ENCODE measurements around the gene C16orf89. TPM values are rescaled to one million over a fixed set of nuclear protein-coding genes. Genes with fewer than 3 reads are reported as not detected.

C16orf89 gene
- total and polyA plus RNA-seq, 2 experiments from 2014 or later: 2.8 to 4.4 TPM

DNA sequence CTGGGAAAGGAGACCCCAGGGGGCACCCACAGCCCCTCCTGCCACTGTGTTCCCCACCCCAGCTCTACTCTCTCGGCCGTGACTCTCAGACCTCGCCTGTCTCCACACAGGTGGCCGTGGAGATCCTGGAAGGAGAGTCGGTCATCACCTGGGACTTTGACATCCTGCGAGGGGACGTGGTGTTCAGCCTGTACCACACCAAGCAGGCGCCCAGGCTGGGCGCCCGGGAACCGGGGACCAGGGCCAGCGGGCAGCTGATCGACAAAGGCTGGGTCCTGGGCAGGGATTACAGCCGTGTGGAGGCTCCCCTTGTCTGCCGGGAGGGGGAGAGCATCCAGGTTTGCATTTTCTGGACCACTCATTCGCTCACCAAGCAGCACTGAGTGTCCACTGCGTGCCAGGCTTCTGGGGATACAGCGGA lies 57.4 kb downstream of the C16orf89 start (continued):
- TF ChIP-seq ZNF462 (CRISPR knock-in tag; IDR thresholded peaks at IDR 0.05) (no peak), ZNF114 (CRISPR knock-in tag; IDR thresholded peaks at IDR 0.05) (no peak), NANOG (IDR thresholded peaks at IDR 0.05; ENCODE audit: borderline replicate concordance) (no peak), REST (IDR thresholded peaks at IDR 0.05; ENCODE audit: unreplicated experiment) (no peak)

- no peaks in the 10 kb centered on the region; the same call in 2 of the 3 replicates for H3K9me3 Mint-ChIP-seq
- Histone ChIP-seq H3K4me2 (no peak overlapping the region), H3K4me1 (ENCODE audit: insufficient read depth) (no peaks in the 10 kb centered on the region), H3K79me2 (replicated peaks; ENCODE audit: insufficient read depth) (no peaks in the 10 kb centered on the region), H2AFZ (no peak overlapping the region), H3K4me3 (no peak overlapping the region), H3K36me3 (ENCODE audit: insufficient read depth) (no peaks in the 10 kb centered on the region), H3K27me3 (ENCODE audit: insufficient read depth) (no peaks in the 10 kb centered on the region), H3F3A (replicated peaks; ENCODE audit: low read depth) (no peaks in the 10 kb centered on the region), H3K9me2 (ENCODE audit: insufficient read depth) (no peaks in the 10 kb centered on the region), H4K20me1 (replicated peaks; ENCODE audit: insufficient read depth) (no peaks in the 10 kb centered on the region), H3K27ac (ENCODE audit: low read depth) (no peak overlapping the region)
- H3K27me3 Mint-ChIP-seq (ENCODE audit: insufficient read depth, low read depth, poor library complexity): peaks cover 1% of the 10 kb centered on the region
- DNase-seq (ENCODE audit: low spot score) (no peak), ATAC-seq (no peak)
- no peaks in the 10 kb centered on the region for H3K36me3 Mint-ChIP-seq (ENCODE audit: low read depth)
- H3K4me1 Mint-ChIP-seq: no peaks in the 10 kb centered on the region
- no peak overlapping the region for H3K27ac Mint-ChIP-seq
- H3K4me3 Mint-ChIP-seq: no peak overlapping the region
- TF ChIP-seq ZNF462 (CRISPR knock-in tag; IDR thresholded peaks at IDR 0.05) (no peak), ETS1 (IDR thresholded peaks at IDR 0.05) (no peak)
Measured at GRCh38 chr16:5007256-5007655, 58.5 kb downstream of the C16orf89 start.
